PC-3 (cell line): ENCODE measurements around the gene UQCRC2. TPM values are rescaled to one million over a fixed set of nuclear protein-coding genes. Genes with fewer than 3 reads are reported as not detected.

Experiments
- ATAC-seq: fragments of 200-7000 bp; cut with Tn5 transposase; 2 replicates; pipeline ENCODE4 v1.9.1; 2020; ENCODE audit warnings: mild to moderate bottlenecking, moderate library complexity
- BruUV-seq: library from RNA; stranded (reverse); fragments of 400-500 nt; replicated peaks from 2 replicates; lab custom pipeline; 2021; lab: Mats Ljungman, UMichigan
- CTCF ChIA-PET: fragments of 300-600 bp; sonication (Branson Sonifier 250); formaldehyde crosslinking; loops from one replicate; lab custom pipeline; 2022; ENCODE audit warnings: antibody characterized with exemption; lab: Charles Lee
- POLR2A ChIA-PET: fragments of 300-600 bp; sonication (Branson Sonifier 250); formaldehyde crosslinking; loops from one replicate; lab custom pipeline; 2022; ENCODE audit warnings: antibody characterized with exemption; ENCODE audit not compliant: unreplicated experiment; lab: Charles Lee
- DNase-seq: peaks from one replicate; pipeline ENCODE4 v3.0.0-alpha.2; 2015
- H2AFZ ChIP-seq: fragments of 300-600 bp; sonication (generic); 2 replicates; pipeline ENCODE4 v1.6.0; 2016; ENCODE audit warnings: antibody characterized with exemption, low read length
- H3F3A ChIP-seq: fragments of 300-600 bp; sonication (generic); one replicate; pipeline ENCODE4 v1.6.0; 2017; ENCODE audit warnings: antibody characterized with exemption, low read length, control low read depth, mild to moderate bottlenecking; ENCODE audit not compliant: unreplicated experiment
- H3K27ac ChIP-seq: fragments of 300-600 bp; sonication (generic); 2 replicates; pipeline ENCODE4 v1.5.1; 2016; ENCODE audit warnings: mild to moderate bottlenecking, low read length
- H3K27me3 ChIP-seq: fragments of 300-600 bp; sonication (generic); 2 replicates; pipeline ENCODE4 v1.6.1; 2016; ENCODE audit warnings: low read length, mixed read lengths
- H3K36me3 ChIP-seq: fragments of 300-600 bp; sonication (generic); 2 replicates; pipeline ENCODE4 v1.6.1; 2016; ENCODE audit warnings: low read depth, mixed run types, low read length, mixed read lengths
- H3K4me1 ChIP-seq: fragments of 300-600 bp; sonication (generic); 2 replicates; pipeline ENCODE4 v1.5.1; 2016; ENCODE audit warnings: low read length; ENCODE audit not compliant: insufficient read depth
- H3K4me2 ChIP-seq: fragments of 300-600 bp; sonication (generic); 2 replicates; pipeline ENCODE4 v1.6.0; 2016; ENCODE audit warnings: low read length
- H3K4me3 ChIP-seq: fragments of 300-600 bp; sonication (generic); 2 replicates; pipeline ENCODE4 v1.5.1; 2016; ENCODE audit warnings: mild to moderate bottlenecking, low read length, mixed read lengths
- H3K79me2 ChIP-seq: fragments of 300-600 bp; sonication (generic); 2 replicates; pipeline ENCODE4 v1.6.1; 2017; ENCODE audit warnings: low read length, mixed read lengths
- H3K9ac ChIP-seq: fragments of 300-600 bp; sonication (generic); 2 replicates; pipeline ENCODE4 v1.6.0; 2016; ENCODE audit warnings: mild to moderate bottlenecking, low read length
- H3K9me2 ChIP-seq: fragments of 300-600 bp; sonication (generic); replicated peaks from 2 replicates; pipeline ENCODE4 v1.6.1; 2016; ENCODE audit warnings: mixed run types, low read length, mixed read lengths
- H3K9me3 ChIP-seq: fragments of 300-600 bp; sonication (generic); 2 replicates; pipeline ENCODE4 v1.6.1; 2016; ENCODE audit warnings: low read length, mixed read lengths
- H4K20me1 ChIP-seq: fragments of 300-600 bp; sonication (generic); 2 replicates; pipeline ENCODE4 v1.6.1; 2016; ENCODE audit warnings: low read length, mixed read lengths
- EZH2 ChIP-seq: fragments of 300-600 bp; sonication (generic); IDR thresholded peaks from one replicate; pipeline ENCODE4 v1.6.1; 2017; ENCODE audit warnings: antibody characterized with exemption, mild to moderate bottlenecking, low read length; ENCODE audit not compliant: unreplicated experiment
- EZH2phosphoT487 ChIP-seq: fragments of 300-600 bp; sonication (generic); IDR thresholded peaks from 2 replicates; pipeline ENCODE4 v1.6.1; 2018; ENCODE audit warnings: mild to moderate bottlenecking, antibody characterized with exemption, low read length, borderline replicate concordance
- intact Hi-C: fragments of 100-400 bp; cut with micrococcal nuclease; formaldehyde crosslinking; loops from 2 replicates; pipeline ENCODE4 v1.9.0; 2023
- total RNA-seq: library from RNA; depleted of rRNA; stranded (reverse); fragments of >200 nt; gene quantifications from 2 replicates; pipeline ENCODE4 v1.2.3, GENCODE V29; 2014
- TF ChIP-seq, protein P1 (sequence below): fragments of 300-600 bp; sonication (generic); conservative IDR thresholded peaks from 2 replicates; pipeline ENCODE4 v1.5.1; 2017; ENCODE audit warnings: antibody characterized with exemption, low read depth, mild to moderate bottlenecking, low read length

The UQCRC2 gene
- total RNA-seq, 1 experiment from 2014 or later: 116 TPM

DNA sequence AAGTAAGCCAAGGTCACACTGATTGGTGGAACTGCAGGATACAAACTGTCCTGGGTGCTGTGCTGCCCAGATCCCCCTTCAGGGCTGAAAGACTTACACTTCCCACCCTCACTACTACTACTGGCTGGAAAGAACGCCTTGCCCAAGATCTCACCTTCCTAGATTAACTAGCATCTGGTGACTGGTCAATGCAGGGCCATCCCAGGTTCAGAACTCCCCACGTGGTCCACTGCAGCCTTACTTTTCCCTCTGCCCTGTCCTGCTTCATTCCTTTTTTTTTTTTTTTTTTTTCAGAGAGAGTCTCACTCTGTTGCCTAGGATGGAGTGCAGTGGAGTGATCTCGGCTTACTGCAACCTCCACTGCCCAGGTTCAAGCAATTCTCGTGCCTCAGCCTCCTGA is 50.0 kb downstream of the UQCRC2 start:
- no peak for DNase-seq
- H3K27ac ChIP-seq: no peak overlapping the region
- no peak overlapping the region for H3K4me3 ChIP-seq
- TF ChIP-seq EZH2phosphoT487 (no peak), EZH2 (no peak)
- TF ChIP-seq, protein P1, sequence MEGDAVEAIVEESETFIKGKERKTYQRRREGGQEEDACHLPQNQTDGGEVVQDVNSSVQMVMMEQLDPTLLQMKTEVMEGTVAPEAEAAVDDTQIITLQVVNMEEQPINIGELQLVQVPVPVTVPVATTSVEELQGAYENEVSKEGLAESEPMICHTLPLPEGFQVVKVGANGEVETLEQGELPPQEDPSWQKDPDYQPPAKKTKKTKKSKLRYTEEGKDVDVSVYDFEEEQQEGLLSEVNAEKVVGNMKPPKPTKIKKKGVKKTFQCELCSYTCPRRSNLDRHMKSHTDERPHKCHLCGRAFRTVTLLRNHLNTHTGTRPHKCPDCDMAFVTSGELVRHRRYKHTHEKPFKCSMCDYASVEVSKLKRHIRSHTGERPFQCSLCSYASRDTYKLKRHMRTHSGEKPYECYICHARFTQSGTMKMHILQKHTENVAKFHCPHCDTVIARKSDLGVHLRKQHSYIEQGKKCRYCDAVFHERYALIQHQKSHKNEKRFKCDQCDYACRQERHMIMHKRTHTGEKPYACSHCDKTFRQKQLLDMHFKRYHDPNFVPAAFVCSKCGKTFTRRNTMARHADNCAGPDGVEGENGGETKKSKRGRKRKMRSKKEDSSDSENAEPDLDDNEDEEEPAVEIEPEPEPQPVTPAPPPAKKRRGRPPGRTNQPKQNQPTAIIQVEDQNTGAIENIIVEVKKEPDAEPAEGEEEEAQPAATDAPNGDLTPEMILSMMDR: no peak
- H3K36me3 ChIP-seq: no peaks in the 10 kb centered on the region
- no TSS peak for BruUV-seq
- no peaks in the 10 kb centered on the region for H3K9me2 ChIP-seq
- ChIA-PET POLR2A (no interaction called here), CTCF (no interaction called here)
- no peaks in the 10 kb centered on the region for H3F3A ChIP-seq
- ATAC-seq: no peak
- H3K9me3 ChIP-seq: no peaks in the 10 kb centered on the region
- H3K4me1 ChIP-seq: peaks cover 29% of the 10 kb centered on the region
- H3K27me3 ChIP-seq: no peaks in the 10 kb centered on the region
- H2AFZ ChIP-seq: no peak overlapping the region
- H3K9ac ChIP-seq: no peak overlapping the region
- intact Hi-C loops: no loop called here
- H4K20me1 ChIP-seq: no peaks in the 10 kb centered on the region
- H3K79me2 ChIP-seq: peaks cover 20% of the 10 kb centered on the region
- no peak overlapping the region for H3K4me2 ChIP-seq

DNA sequence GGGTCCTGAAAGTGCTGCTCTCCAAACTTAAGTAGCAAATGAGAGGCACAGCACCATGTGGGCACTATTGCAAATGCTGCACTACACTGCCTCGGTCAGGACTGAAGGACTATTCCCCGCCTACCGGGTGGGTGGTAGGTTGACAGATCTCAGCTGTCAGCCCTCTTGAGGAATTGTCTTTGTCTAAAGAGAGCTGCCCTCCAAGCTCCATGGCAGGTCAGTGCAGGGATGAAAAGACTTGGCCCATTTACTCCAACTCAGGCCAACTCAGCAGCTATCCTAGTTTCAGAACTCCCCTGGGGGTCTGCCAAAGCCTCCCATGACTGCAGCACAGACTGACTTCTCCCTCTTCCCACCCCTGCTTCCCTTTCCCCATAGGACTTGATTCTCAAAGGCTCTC is 51.2 kb downstream of the UQCRC2 start:
- CTCF ChIA-PET: no interaction called here
- no peaks in the 10 kb centered on the region for H3K27me3 ChIP-seq
- H4K20me1 ChIP-seq: no peaks in the 10 kb centered on the region
- POLR2A ChIA-PET: no interaction called here
- peaks cover 32% of the 10 kb centered on the region for H3K79me2 ChIP-seq
- BruUV-seq: no TSS peak
- H3K4me2 ChIP-seq: no peak overlapping the region
- no peak for DNase-seq
- TF ChIP-seq EZH2phosphoT487: no peak
- TF ChIP-seq, protein P1: no peak
- TF ChIP-seq EZH2: no peak
- no peaks in the 10 kb centered on the region for H3F3A ChIP-seq
- H3K9ac ChIP-seq: no peak overlapping the region
- intact Hi-C loops: no loop called here
- H2AFZ ChIP-seq: no peak overlapping the region
- no peaks in the 10 kb centered on the region for H3K9me2 ChIP-seq
- ATAC-seq: no peak
- H3K4me1 ChIP-seq: peaks cover 29% of the 10 kb centered on the region
- H3K9me3 ChIP-seq: no peaks in the 10 kb centered on the region
- H3K27ac ChIP-seq: no peak overlapping the region
- no peaks in the 10 kb centered on the region for H3K36me3 ChIP-seq
- no peak overlapping the region for H3K4me3 ChIP-seq

- Histone ChIP-seq H3K27ac (no peak overlapping the region), H3K9me2 (no peaks in the 10 kb centered on the region), H3K36me3 (no peaks in the 10 kb centered on the region), H3K4me1 (peaks cover 35% of the 10 kb centered on the region), H2AFZ (no peak overlapping the region), H3F3A (no peaks in the 10 kb centered on the region), H3K27me3 (no peaks in the 10 kb centered on the region), H3K9ac (no peak overlapping the region), H3K4me2 (no peak overlapping the region), H3K9me3 (no peaks in the 10 kb centered on the region), H4K20me1 (peaks cover 5% of the 10 kb centered on the region; the same call in 1 of the 2 replicates), H3K4me3 (no peak overlapping the region), H3K79me2 (peaks cover 46% of the 10 kb centered on the region)
- no TSS peak for BruUV-seq
- DNase-seq: no peak
- TF ChIP-seq EZH2: no peak
- TF ChIP-seq, protein P1: no peak
- TF ChIP-seq EZH2phosphoT487: no peak
- ATAC-seq: no peak
- ChIA-PET CTCF (no interaction called here), POLR2A (no interaction called here)
- intact Hi-C loops: no loop called here
These were observed 52.6 kb downstream of the UQCRC2 start for GRCh38 chr16:22005746-22006145.
